ENCODE measurements around the gene DUOXA1. TPM values are rescaled to one million over a fixed set of nuclear protein-coding genes. Genes with fewer than 3 reads are reported as not detected.

DUOXA1 gene
- total and polyA plus RNA-seq, 9 of the 15 experiments (the other 6 are each of a cell fraction or from before 2014, with no cell fraction given) = 0.17 to 0.74 (median 0.24) TPM; not detected in 6

- WGBS (ENCODE audit: insufficient coverage, low coverage, missing lambda C conversion rate) = 51% methylated on average over 10 of the region's 10 CpGs
- no peak for ATAC-seq
- no peaks in the 10 kb centered on the region for H3K36me3 ChIP-seq (ENCODE audit: control insufficient read depth, insufficient read depth, low read length)
- H2AFZ ChIP-seq (ENCODE audit: low read depth, low read length) = no peak overlapping the region
- in situ Hi-C loops (cut with MboI) (no loop called here), intact Hi-C loops (cut with micrococcal nuclease) (no loop called here)
- H3K9me3 ChIP-seq (replicated peaks; ENCODE audit: control insufficient read depth, insufficient read depth, low read depth, low read length) = no peaks in the 10 kb centered on the region
- ChIA-PET CTCF (ENCODE audit: low intra/inter-chr PET ratio) (no interaction called here), POLR2A (interaction anchor here (0.6 kb wide), 1 partner anchor 663 kb away, joined by 3 read pairs; no protein-coding TSS in a partner anchor)
- H3K4me3 ChIP-seq = no peak overlapping the region
- H3K4me1 ChIP-seq (replicated peaks in 1 of 2; ENCODE audit: control insufficient read depth in 2 of 2, insufficient read depth in 2 of 2, low read length in 2 of 2) = peaks cover 0 to 8% of the 10 kb centered on the region in 2 experiments; a peak in 2 of 5 replicates
- no peaks in the 10 kb centered on the region for H3K9me1 ChIP-seq (ENCODE audit: control insufficient read depth, insufficient read depth, low read length)
- no peak overlapping the region for H3K27ac ChIP-seq (ENCODE audit: extremely low read depth, low read depth, low read length)
- H4K20me1 ChIP-seq (replicated peaks; ENCODE audit: control insufficient read depth, insufficient read depth, low read length) = 0 out of 2 replicates have a peak, but pooled peaks cover 3% of the 10 kb centered on the region
- peaks cover 14 to 31% of the 10 kb centered on the region in 2 experiments; a peak in 4 of 5 replicates for H3K27me3 ChIP-seq (ENCODE audit: control insufficient read depth in 2 of 2, insufficient read depth in 2 of 2, low read length in 2 of 2)
- H3K4me2 ChIP-seq (ENCODE audit: insufficient read depth, low read length) = no peak overlapping the region
- H3K79me2 ChIP-seq (ENCODE audit: control insufficient read depth, insufficient read depth, low read length) = no peaks in the 10 kb centered on the region
- BruUV-seq (replicated peaks) = no TSS peak
- H3K9ac ChIP-seq (ENCODE audit: insufficient read depth in 1 of 2, low read depth in 2 of 2, low read length in 2 of 2) = no peak overlapping the region
- no peak for DNase-seq (ENCODE audit: extremely low read depth in 1 of 4, low spot score in 3 of 4)
- TF ChIP-seq SMC3 (conservative IDR thresholded peaks at IDR 0.05; ENCODE audit: insufficient read depth, low read depth, low read length) (no peak), NR1H2 (CRISPR knock-in tag; IDR thresholded peaks at IDR 0.05) (no peak), KLF13 (tag; IDR thresholded peaks at IDR 0.05; ENCODE audit: borderline replicate concordance, low read depth) (no peak), ZHX1 (conservative IDR thresholded peaks at IDR 0.05; ENCODE audit: low read length) (no peak), TEAD4 (IDR thresholded peaks at IDR 0.05; ENCODE audit: low read length) (no peak), TEAD4 (CRISPR knock-in tag; IDR thresholded peaks at IDR 0.05; ENCODE audit: borderline replicate concordance) (no peak), SFPQ (IDR thresholded peaks at IDR 0.05; ENCODE audit: low read depth, low read length) (no peak), FOXJ2 (tag; IDR thresholded peaks at IDR 0.05) (no peak), TRIM24 (IDR thresholded peaks at IDR 0.05) (no peak), SMARCA4 (IDR thresholded peaks at IDR 0.05) (no peak), NRF1 (conservative IDR thresholded peaks at IDR 0.05 in 1 of 2, IDR thresholded peaks at IDR 0.05 in 1 of 2) (no peak), KAT7 (CRISPR knock-in tag; IDR thresholded peaks at IDR 0.05; ENCODE audit: borderline replicate concordance) (no peak), PML (IDR thresholded peaks at IDR 0.05; ENCODE audit: low read length) (no peak), NR2C2 (CRISPR knock-in tag; IDR thresholded peaks at IDR 0.05) (no peak), NR2C2 (tag; IDR thresholded peaks at IDR 0.05) (no peak)
- no peak for FAIRE-seq
Measured at GRCh38 chr15:45140557-45141250, 11.0 kb upstream of the DUOXA1 start.
